OCI-LY1 (cell line): ENCODE data around the gene F2R.

Source experiments
- EZH2 ChIP-seq: fragments of 200-600 bp; sonication (generic), shearing (Covaris generic); IDR thresholded peaks from 2 replicates; pipeline ENCODE4 v1.8.0; 2017; ENCODE audit warnings: borderline replicate concordance, mixed run types, mild to moderate bottlenecking, antibody characterized with exemption, low read length, moderate library complexity, mixed read lengths
- TF ChIP-seq, protein P1 (sequence below): fragments of 200-600 bp; sonication (generic), shearing (Covaris generic); IDR thresholded peaks from 2 replicates; pipeline ENCODE4 v1.5.1; 2017; ENCODE audit warnings: mild to moderate bottlenecking, antibody characterized with exemption, low read length, moderate library complexity, mixed read lengths

DNA sequence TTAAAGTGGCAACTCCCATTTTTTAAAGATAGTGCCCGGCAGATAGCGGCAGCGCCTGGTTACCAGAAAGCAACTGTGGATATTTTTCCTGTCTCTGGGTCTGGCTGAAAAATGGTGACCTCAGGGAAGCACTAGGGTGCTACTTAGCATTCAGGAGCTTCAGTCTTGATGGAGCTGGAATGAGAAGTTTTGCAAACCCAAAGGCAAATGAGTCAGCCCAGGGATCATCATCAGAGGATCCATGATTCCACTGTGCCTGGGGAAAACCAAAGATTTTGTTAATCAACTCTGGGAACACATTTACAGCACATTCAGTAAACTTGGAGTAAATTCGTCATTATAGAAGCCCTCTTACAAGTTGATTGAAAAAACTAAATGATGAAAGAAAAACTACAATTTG is 26.7 kb downstream of the F2R start:
- TF ChIP-seq, protein P1, sequence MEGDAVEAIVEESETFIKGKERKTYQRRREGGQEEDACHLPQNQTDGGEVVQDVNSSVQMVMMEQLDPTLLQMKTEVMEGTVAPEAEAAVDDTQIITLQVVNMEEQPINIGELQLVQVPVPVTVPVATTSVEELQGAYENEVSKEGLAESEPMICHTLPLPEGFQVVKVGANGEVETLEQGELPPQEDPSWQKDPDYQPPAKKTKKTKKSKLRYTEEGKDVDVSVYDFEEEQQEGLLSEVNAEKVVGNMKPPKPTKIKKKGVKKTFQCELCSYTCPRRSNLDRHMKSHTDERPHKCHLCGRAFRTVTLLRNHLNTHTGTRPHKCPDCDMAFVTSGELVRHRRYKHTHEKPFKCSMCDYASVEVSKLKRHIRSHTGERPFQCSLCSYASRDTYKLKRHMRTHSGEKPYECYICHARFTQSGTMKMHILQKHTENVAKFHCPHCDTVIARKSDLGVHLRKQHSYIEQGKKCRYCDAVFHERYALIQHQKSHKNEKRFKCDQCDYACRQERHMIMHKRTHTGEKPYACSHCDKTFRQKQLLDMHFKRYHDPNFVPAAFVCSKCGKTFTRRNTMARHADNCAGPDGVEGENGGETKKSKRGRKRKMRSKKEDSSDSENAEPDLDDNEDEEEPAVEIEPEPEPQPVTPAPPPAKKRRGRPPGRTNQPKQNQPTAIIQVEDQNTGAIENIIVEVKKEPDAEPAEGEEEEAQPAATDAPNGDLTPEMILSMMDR: no peak
- no peak for TF ChIP-seq EZH2
